HG03432 (cell line): ENCODE measurements around the gene CORO1C.
"Not testable (repeated sequence)": the region's sequence is repeated elsewhere in the genome, so short reads cannot be mapped to it uniquely, and the experiment has no call there.

Experiments
- ATAC-seq: cut with Tn5 transposase; IDR thresholded peaks from one replicate; pipeline ENCODE4 v1.9.1; 2021; ENCODE audit warnings: mild to moderate bottlenecking, moderate library complexity; ENCODE audit not compliant: unreplicated experiment

Gene CORO1C

GRCh38 chr12:108731105-108731865, at the start of gene CORO1C:
CORO1C (minus strand) TSS chr12:108731518; CDS start chr12:108701318, 30,200 bp downstream.
- peak; percentile 76 for ATAC-seq

- ATAC-seq, result no peak
These were observed 48.8 kb upstream of the CORO1C start for GRCh38 chr12:108779998-108780688.

GRCh38 chr12:108778053-108778452, 46.7 kb upstream of the CORO1C start:
- ATAC-seq, result no peak

GRCh38 chr12:108777156-108777555, 45.8 kb upstream of the CORO1C start:
- ATAC-seq, result no peak

- no peak for ATAC-seq
These were observed 42.8 kb upstream of the CORO1C start for GRCh38 chr12:108773798-108774788.

GRCh38 chr12:108772891-108773797, 41.8 kb upstream of the CORO1C start:
- ATAC-seq, result no peak

GRCh38 chr12:108772247-108772646, 40.9 kb upstream of the CORO1C start:
- ATAC-seq, result peak; percentile 54

- ATAC-seq, result not testable (repeated sequence)
These were observed 40.5 kb upstream of the CORO1C start for GRCh38 chr12:108771835-108772234.

- ATAC-seq, result no peak
These were observed 39.6 kb upstream of the CORO1C start for GRCh38 chr12:108770963-108771362.

GRCh38 chr12:108770269-108770829, 39.0 kb upstream of the CORO1C start:
- ATAC-seq, result no peak

- no peak for ATAC-seq
These were observed 37.5 kb upstream of the CORO1C start for GRCh38 chr12:108768591-108769500.

GRCh38 chr12:108766294-108766693, 35.0 kb upstream of the CORO1C start:
- ATAC-seq, result no peak

- ATAC-seq, result no peak
These were observed 34.0 kb upstream of the CORO1C start for GRCh38 chr12:108765289-108765764.

GRCh38 chr12:108764540-108765288, 33.4 kb upstream of the CORO1C start:
- no peak for ATAC-seq

GRCh38 chr12:108761226-108761625, 29.9 kb upstream of the CORO1C start:
- ATAC-seq, result no peak

GRCh38 chr12:108759924-108760323, 28.6 kb upstream of the CORO1C start:
- no peak for ATAC-seq

GRCh38 chr12:108757856-108758255, 26.5 kb upstream of the CORO1C start:
- ATAC-seq, result no peak

GRCh38 chr12:108756421-108756820, 25.1 kb upstream of the CORO1C start:
- ATAC-seq, result no peak
